ENCODE results near the gene CHRND.

The CHRND gene

GRCh38 chr2:232488097-232488711 lies 37.8 kb upstream of the CHRND start:
- DNase-seq (ENCODE audit: low read depth), result no peak

- no peak for DNase-seq (ENCODE audit: low read depth)
Measured at GRCh38 chr2:232488721-232489300, 37.1 kb upstream of the CHRND start.

GRCh38 chr2:232489516-232490220 lies 36.3 kb upstream of the CHRND start:
- no peak for DNase-seq (ENCODE audit: low read depth)

GRCh38 chr2:232490221-232491138 lies 35.5 kb upstream of the CHRND start:
- no peak for DNase-seq (ENCODE audit: low read depth)

- no peak for DNase-seq (ENCODE audit: low read depth)
Measured at GRCh38 chr2:232491139-232491780, 34.7 kb upstream of the CHRND start.

GRCh38 chr2:232492236-232492848 lies 33.6 kb upstream of the CHRND start:
- DNase-seq (ENCODE audit: low read depth), result no peak

GRCh38 chr2:232492963-232493700 lies 32.8 kb upstream of the CHRND start:
- DNase-seq (ENCODE audit: low read depth), result no peak

- no peak for DNase-seq (ENCODE audit: low read depth)
Measured at GRCh38 chr2:232493701-232494474, 32.1 kb upstream of the CHRND start.

- no peak for DNase-seq (ENCODE audit: low read depth)
Measured at GRCh38 chr2:232494542-232494941, 31.4 kb upstream of the CHRND start.

- no peak for DNase-seq (ENCODE audit: low read depth)
Measured at GRCh38 chr2:232495292-232495691, 30.7 kb upstream of the CHRND start.

- no peak for DNase-seq (ENCODE audit: low read depth)
Measured at GRCh38 chr2:232496501-232497270, 29.3 kb upstream of the CHRND start.

- no peak for DNase-seq (ENCODE audit: low read depth)
Measured at GRCh38 chr2:232497348-232497747, 28.6 kb upstream of the CHRND start.

GRCh38 chr2:232498452-232498851 lies 27.5 kb upstream of the CHRND start:
- no peak for DNase-seq (ENCODE audit: low read depth)

GRCh38 chr2:232501331-232501771 lies 24.6 kb upstream of the CHRND start:
- no peak for DNase-seq (ENCODE audit: low read depth)

GRCh38 chr2:232501794-232502390 lies 24.1 kb upstream of the CHRND start:
- DNase-seq (ENCODE audit: low read depth), result no peak

- no peak for DNase-seq (ENCODE audit: low read depth)
Measured at GRCh38 chr2:232502511-232502910, 23.4 kb upstream of the CHRND start.

- no peak for DNase-seq (ENCODE audit: low read depth)
Measured at GRCh38 chr2:232502911-232503808, 22.8 kb upstream of the CHRND start.

Measured in iris pigment epithelial cell (primary cell).